ENCODE results near the gene GPI. TPM values are rescaled to one million over a fixed set of nuclear protein-coding genes. Genes with fewer than 3 reads are reported as not detected.

Gene GPI
- total RNA-seq, 1 donor = 127 TPM

- no peak for DNase-seq (ENCODE audit: low read depth)
- H3K4me3 ChIP-seq (ENCODE audit: low read depth, low read length) = no peak overlapping the region
- TF ChIP-seq CTCF (IDR thresholded peaks at IDR 0.05; ENCODE audit: insufficient read depth, low read length) = no peak
These were observed 6.0 kb downstream of the GPI start for GRCh38 chr19:34370983-34371382.

DNA sequence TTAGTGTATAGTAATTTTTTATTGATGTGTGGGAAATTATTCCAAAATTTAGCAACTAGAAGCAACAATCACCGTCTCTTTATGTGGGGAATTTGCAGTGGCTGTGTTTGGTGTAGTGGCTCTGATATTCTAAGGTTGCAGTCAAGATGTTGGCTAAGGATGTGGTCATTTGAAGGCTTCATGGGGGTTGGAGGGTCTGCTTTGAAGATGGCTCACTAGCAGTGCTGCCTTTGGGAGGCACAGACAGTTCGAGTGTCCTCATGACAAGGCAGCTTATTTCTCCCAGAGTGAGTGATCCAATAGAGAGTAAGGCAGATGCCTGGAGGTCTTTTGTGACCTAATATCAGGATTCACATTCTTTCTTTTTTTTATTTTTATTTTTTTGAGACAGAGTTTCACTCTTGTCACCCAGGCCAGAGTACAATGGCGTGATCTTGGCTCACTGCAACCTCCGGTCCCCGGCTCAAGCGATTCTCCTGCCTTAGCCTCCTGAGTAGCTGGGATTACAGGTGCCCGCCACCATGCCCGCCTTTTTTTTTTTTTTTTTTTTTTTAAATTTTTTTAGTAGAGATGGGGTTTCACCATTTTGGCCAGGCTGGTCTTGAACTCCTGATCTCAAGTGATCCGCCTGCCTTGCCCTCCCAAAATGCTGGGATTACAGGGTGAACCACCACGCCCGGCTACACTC is 8.7 kb downstream of the GPI start:
- TF ChIP-seq CTCF (IDR thresholded peaks at IDR 0.05; ENCODE audit: insufficient read depth, low read length) = no peak
- H3K4me3 ChIP-seq (ENCODE audit: low read depth, low read length) = no peak overlapping the region
- no peak for DNase-seq (ENCODE audit: low read depth)

DNA sequence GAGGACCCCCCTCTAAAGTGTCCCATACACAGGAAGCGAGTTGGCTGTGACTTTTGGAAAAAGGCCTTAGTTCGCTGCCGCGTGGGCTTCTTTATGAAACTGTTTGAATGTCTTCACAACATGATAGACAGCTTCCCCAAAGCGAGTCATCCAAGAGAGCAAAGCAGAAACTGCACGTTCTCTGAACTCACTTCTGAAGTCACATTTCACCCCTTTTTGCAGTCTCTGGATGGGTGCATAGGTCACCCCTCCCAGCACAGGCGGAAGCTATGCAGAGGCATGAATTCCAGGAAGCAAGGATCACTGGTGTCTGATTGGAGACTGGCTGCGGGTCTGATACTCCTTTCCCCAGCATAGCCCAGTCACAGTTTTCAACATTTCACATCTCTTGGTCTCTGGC is 10.6 kb downstream of the GPI start:
- H3K4me3 ChIP-seq (ENCODE audit: low read depth, low read length) = no peak overlapping the region
- no peak for DNase-seq (ENCODE audit: low read depth)
- no peak for TF ChIP-seq CTCF (IDR thresholded peaks at IDR 0.05; ENCODE audit: insufficient read depth, low read length)

GRCh38 chr19:34380639-34381241 is 15.7 kb downstream of the GPI start:
- no peak for DNase-seq (ENCODE audit: low read depth)
- no peak overlapping the region for H3K4me3 ChIP-seq (ENCODE audit: low read depth, low read length)
- no peak for TF ChIP-seq CTCF (IDR thresholded peaks at IDR 0.05; ENCODE audit: insufficient read depth, low read length)

GRCh38 chr19:34381399-34382251 is 16.6 kb downstream of the GPI start:
- DNase-seq (ENCODE audit: low read depth) = no peak
- TF ChIP-seq CTCF (IDR thresholded peaks at IDR 0.05; ENCODE audit: insufficient read depth, low read length) = no peak
- H3K4me3 ChIP-seq (ENCODE audit: low read depth, low read length) = no peak overlapping the region

GRCh38 chr19:34382471-34382870 is 17.5 kb downstream of the GPI start:
- TF ChIP-seq CTCF (IDR thresholded peaks at IDR 0.05; ENCODE audit: insufficient read depth, low read length) = no peak
- no peak for DNase-seq (ENCODE audit: low read depth)
- H3K4me3 ChIP-seq (ENCODE audit: low read depth, low read length) = no peak overlapping the region

Data from fibroblast of the aortic adventitia (primary cell).